HG03039 (cell line): ENCODE measurements around the gene SEPTIN8.

ENCODE experiments used
- ATAC-seq: cut with Tn5 transposase; IDR thresholded peaks from one replicate; pipeline ENCODE4 v1.9.1; 2021; ENCODE audit warnings: mild to moderate bottlenecking, moderate library complexity; ENCODE audit not compliant: unreplicated experiment

Gene SEPTIN8

DNA sequence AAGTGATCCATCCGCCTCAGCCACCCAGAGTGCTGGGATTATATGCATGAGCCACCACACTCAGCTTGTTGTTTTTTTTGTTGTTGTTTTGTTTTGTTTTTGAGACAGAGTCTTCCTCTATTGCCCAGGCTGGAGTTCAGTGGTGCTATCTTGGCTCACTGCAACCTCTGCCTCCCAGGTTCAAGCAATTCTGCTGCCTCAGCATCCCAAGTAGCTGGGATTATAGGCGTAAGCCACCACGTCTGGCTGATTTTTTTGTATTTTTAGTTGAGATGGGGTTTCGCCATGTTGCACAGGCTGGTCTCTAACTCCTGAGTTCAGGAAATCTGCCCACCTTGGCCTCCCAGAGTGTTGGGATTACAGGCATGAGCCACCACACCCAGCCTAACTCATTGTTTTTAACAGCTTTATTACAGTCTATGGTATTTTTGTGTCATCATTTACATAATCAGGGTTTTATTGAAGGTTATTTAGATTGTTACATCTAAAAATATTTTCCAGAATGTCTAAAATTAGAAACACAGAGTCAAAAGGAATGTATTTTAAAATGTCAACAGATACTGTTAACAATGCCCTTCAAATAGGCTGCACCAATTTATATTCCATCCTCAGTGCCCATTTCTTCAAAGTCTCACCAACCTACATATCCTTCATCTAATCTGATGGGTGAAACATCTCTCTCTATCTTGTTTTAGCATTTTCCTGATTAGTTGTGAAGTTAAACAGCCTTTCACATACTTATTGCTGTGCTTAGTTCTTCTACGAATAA lies 58.3 kb downstream of the SEPTIN8 start:
- no peak for ATAC-seq

DNA sequence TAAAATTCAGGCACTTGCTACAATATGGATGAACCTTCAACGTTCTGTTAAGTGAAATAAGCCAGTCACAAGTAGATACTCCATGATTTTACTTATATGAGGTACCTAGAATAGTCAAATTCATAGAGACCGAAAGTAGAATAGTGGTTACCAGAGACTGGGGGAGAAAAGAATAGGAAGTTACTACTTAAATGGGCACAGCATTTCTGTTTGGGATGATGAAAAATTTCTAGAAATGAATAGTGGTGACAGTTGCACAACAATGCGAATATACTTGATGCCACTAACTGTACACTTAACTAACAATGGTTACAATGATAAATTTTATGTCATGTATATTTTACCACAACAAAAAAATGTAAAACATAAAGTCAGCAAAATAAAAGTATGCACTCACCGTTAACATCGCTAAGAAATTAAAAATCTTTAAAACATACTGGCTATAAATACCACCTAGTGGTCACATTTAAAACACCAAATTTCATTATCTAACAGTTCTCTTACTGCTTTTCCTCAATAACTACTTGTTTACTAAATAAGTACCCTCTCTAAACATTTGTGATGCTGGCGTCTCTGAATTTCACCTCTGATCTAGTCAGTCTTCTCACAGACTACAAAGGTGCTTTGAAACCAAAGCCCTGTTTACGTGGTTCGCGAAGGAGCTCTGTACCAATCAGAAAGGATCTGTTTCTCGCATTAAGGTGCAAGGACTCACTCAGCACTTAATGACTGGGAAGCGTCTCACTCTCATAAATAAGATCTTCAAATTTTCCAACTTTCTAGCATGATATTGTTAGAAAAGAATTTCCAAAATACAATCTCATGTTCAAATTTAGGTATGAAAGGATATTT lies 62.4 kb downstream of the SEPTIN8 start:
- no peak for ATAC-seq

DNA sequence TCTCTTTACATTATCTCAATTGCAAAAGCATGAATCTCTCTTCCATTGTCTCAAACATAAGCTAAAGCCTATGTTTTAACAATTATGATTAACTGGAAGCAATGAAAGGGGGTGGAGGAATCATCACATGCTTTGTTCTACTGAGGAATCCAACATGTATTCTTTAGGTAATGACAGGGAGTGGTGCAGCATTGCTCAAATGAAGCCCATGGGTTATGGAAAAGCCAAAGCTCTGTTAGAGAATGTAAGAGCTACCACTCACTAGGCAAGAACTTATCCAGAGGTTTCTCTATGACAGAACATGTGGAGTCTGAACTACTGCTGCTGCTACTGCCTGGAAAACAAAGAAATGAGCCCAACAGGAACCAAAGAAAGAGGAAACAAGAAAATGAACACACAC lies 68.4 kb downstream of the SEPTIN8 start:
- no peak for ATAC-seq

DNA sequence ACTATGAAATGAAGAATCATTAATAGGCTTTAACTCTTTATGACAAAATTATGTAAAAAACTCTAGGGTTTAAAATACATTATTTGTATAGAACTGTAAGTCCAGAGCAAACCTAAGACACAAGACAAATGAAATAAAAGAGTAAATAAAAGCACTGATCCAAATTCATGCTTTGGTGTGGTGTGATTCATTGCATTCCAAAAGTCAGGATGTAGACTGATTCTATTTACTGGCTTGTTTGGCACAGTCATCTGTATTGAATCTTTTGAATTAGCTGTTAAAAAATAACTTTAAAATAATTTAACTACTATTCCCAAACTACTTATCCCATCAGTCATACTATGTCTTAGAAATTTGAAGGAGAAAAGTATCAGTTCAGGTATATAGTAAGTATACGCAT lies 72.2 kb downstream of the SEPTIN8 start:
- ATAC-seq: no peak
